ENCODE results near the gene LAMA3. TPM values are rescaled to one million over a fixed set of nuclear protein-coding genes. Genes with fewer than 3 reads are reported as not detected.

Gene LAMA3
- total and polyA plus RNA-seq, 2 experiments from 2014 or later, result 3.9 to 4.9 TPM

GRCh38 chr18:23784832-23785245, 95.6 kb downstream of the LAMA3 start (continued):
- TF ChIP-seq, protein P1, sequence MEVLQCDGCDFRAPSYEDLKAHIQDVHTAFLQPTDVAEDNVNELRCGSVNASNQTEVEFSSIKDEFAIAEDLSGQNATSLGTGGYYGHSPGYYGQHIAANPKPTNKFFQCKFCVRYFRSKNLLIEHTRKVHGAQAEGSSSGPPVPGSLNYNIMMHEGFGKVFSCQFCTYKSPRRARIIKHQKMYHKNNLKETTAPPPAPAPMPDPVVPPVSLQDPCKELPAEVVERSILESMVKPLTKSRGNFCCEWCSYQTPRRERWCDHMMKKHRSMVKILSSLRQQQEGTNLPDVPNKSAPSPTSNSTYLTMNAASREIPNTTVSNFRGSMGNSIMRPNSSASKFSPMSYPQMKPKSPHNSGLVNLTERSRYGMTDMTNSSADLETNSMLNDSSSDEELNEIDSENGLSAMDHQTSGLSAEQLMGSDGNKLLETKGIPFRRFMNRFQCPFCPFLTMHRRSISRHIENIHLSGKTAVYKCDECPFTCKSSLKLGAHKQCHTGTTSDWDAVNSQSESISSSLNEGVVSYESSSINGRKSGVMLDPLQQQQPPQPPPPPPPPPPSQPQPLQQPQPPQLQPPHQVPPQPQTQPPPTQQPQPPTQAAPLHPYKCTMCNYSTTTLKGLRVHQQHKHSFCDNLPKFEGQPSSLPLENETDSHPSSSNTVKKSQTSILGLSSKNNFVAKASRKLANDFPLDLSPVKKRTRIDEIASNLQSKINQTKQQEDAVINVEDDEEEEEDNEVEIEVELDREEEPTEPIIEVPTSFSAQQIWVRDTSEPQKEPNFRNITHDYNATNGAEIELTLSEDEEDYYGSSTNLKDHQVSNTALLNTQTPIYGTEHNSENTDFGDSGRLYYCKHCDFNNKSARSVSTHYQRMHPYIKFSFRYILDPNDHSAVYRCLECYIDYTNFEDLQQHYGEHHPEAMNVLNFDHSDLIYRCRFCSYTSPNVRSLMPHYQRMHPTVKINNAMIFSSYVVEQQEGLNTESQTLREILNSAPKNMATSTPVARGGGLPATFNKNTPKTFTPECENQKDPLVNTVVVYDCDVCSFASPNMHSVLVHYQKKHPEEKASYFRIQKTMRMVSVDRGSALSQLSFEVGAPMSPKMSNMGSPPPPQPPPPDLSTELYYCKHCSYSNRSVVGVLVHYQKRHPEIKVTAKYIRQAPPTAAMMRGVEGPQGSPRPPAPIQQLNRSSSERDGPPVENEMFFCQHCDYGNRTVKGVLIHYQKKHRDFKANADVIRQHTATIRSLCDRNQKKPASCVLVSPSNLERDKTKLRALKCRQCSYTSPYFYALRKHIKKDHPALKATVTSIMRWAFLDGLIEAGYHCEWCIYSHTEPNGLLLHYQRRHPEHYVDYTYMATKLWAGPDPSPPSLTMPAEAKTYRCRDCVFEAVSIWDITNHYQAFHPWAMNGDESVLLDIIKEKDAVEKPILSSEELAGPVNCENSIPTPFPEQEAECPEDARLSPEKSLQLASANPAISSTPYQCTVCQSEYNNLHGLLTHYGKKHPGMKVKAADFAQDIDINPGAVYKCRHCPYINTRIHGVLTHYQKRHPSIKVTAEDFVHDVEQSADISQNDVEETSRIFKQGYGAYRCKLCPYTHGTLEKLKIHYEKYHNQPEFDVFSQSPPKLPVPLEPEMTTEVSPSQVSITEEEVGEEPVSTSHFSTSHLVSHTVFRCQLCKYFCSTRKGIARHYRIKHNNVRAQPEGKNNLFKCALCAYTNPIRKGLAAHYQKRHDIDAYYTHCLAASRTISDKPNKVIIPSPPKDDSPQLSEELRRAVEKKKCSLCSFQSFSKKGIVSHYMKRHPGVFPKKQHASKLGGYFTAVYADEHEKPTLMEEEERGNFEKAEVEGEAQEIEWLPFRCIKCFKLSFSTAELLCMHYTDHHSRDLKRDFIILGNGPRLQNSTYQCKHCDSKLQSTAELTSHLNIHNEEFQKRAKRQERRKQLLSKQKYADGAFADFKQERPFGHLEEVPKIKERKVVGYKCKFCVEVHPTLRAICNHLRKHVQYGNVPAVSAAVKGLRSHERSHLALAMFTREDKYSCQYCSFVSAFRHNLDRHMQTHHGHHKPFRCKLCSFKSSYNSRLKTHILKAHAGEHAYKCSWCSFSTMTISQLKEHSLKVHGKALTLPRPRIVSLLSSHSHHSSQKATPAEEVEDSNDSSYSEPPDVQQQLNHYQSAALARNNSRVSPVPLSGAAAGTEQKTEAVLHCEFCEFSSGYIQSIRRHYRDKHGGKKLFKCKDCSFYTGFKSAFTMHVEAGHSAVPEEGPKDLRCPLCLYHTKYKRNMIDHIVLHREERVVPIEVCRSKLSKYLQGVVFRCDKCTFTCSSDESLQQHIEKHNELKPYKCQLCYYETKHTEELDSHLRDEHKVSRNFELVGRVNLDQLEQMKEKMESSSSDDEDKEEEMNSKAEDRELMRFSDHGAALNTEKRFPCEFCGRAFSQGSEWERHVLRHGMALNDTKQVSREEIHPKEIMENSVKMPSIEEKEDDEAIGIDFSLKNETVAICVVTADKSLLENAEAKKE (CRISPR knock-in tag; IDR thresholded peaks at IDR 0.05), result no peak
- TF ChIP-seq POLR2AphosphoS5 (IDR thresholded peaks at IDR 0.05; ENCODE audit: low read depth), result no peak
- no peak for TF ChIP-seq ZNF114 (CRISPR knock-in tag; IDR thresholded peaks at IDR 0.05)
- TF ChIP-seq JUNB (IDR thresholded peaks at IDR 0.05; ENCODE audit: unreplicated experiment), result no peak
- no peak for TF ChIP-seq NANOG (IDR thresholded peaks at IDR 0.05; ENCODE audit: borderline replicate concordance)
- no peak for TF ChIP-seq REST (IDR thresholded peaks at IDR 0.05; ENCODE audit: unreplicated experiment)

GRCh38 chr18:23793051-23793450, 103.8 kb downstream of the LAMA3 start:
- Mint-ChIP-seq H3K27me3 (ENCODE audit: insufficient read depth, low read depth, poor library complexity) (peaks cover 4% of the 10 kb centered on the region), H3K4me3 (no peak overlapping the region), H3K27ac (no peak overlapping the region), H3K4me1 (no peaks in the 10 kb centered on the region; the same call in 2 of the 3 replicates), H3K36me3 (ENCODE audit: low read depth) (peaks cover 5% of the 10 kb centered on the region; the same call in 1 of the 3 replicates), H3K9me3 (peaks cover 9% of the 10 kb centered on the region; the same call in 2 of the 3 replicates)
- DNase-seq (ENCODE audit: low spot score) (no peak), ATAC-seq (no peak)
- no peaks in the 10 kb centered on the region for H4K20me1 ChIP-seq (replicated peaks; ENCODE audit: insufficient read depth)
- no peaks in the 10 kb centered on the region for H3K27me3 ChIP-seq (ENCODE audit: insufficient read depth)
- no peak overlapping the region for H3K27ac ChIP-seq (ENCODE audit: low read depth)
- H3K36me3 ChIP-seq (ENCODE audit: insufficient read depth), result no peaks in the 10 kb centered on the region
- H3F3A ChIP-seq (replicated peaks; ENCODE audit: low read depth), result no peaks in the 10 kb centered on the region
- H2AFZ ChIP-seq, result no peak overlapping the region
- no peaks in the 10 kb centered on the region for H3K79me2 ChIP-seq (replicated peaks; ENCODE audit: insufficient read depth)
- H3K4me2 ChIP-seq, result no peak overlapping the region
- H3K4me1 ChIP-seq (ENCODE audit: insufficient read depth), result no peaks in the 10 kb centered on the region
- H3K4me3 ChIP-seq, result no peak overlapping the region
- H3K9me2 ChIP-seq (ENCODE audit: insufficient read depth), result peaks cover 5% of the 10 kb centered on the region; the same call in 1 of the 2 replicates
- TF ChIP-seq NANOG (IDR thresholded peaks at IDR 0.05; ENCODE audit: borderline replicate concordance), result no peak
- no peak for TF ChIP-seq EZH2 (IDR thresholded peaks at IDR 0.05; ENCODE audit: low read depth, unreplicated experiment)
- no peak for TF ChIP-seq ZNF331 (CRISPR knock-in tag; IDR thresholded peaks at IDR 0.05; ENCODE audit: low read depth)
- no peak for TF ChIP-seq POLR2AphosphoS5 (IDR thresholded peaks at IDR 0.05; ENCODE audit: low read depth)
- no peak for TF ChIP-seq STAT1 (IDR thresholded peaks at IDR 0.05; ENCODE audit: unreplicated experiment)
- no peak for TF ChIP-seq CTCF (conservative IDR thresholded peaks at IDR 0.05; ENCODE audit: low read depth in 2 of 2)
